Omental fat pad (tissue), 4 donors: Measurements from ENCODE around the gene CPNE8. TPM values are rescaled to one million over a fixed set of nuclear protein-coding genes. Genes with fewer than 3 reads are reported as not detected.

Source experiments
- ATAC-seq: fragments of 150-250 bp; one replicate; pipeline ENCODE4 v1.9.1; 2016; ENCODE audit warnings: mild to moderate bottlenecking, moderate library complexity; ENCODE audit not compliant: low FRiP score
- DNase-seq: peaks from one replicate; pipeline ENCODE4 v3.0.0-alpha.2; 2019; ENCODE audit warnings: low spot score
- total RNA-seq, 4 donors: library from RNA; depleted of rRNA; stranded (reverse); fragments of >200 nt; gene quantifications; one replicate each; pipeline ENCODE4 v1.1.0, GENCODE V29; 2016
- TF ChIP-seq, protein P1 (sequence below), 3 donors: fragments of 450-650 bp; IDR thresholded peaks; one replicate each; pipeline ENCODE4 v1.5.1; 2016 to 2017; ENCODE audit warnings: antibody characterized with exemption in 3 of 3, mild to moderate bottlenecking in 3 of 3, moderate library complexity in 2 of 3

CPNE8 gene
- total RNA-seq, 4 donors from 2014 or later, result 16.3 to 42.8 (median 27.3) TPM

- DNase-seq (no peak), ATAC-seq (no peak)
- TF ChIP-seq, protein P1, sequence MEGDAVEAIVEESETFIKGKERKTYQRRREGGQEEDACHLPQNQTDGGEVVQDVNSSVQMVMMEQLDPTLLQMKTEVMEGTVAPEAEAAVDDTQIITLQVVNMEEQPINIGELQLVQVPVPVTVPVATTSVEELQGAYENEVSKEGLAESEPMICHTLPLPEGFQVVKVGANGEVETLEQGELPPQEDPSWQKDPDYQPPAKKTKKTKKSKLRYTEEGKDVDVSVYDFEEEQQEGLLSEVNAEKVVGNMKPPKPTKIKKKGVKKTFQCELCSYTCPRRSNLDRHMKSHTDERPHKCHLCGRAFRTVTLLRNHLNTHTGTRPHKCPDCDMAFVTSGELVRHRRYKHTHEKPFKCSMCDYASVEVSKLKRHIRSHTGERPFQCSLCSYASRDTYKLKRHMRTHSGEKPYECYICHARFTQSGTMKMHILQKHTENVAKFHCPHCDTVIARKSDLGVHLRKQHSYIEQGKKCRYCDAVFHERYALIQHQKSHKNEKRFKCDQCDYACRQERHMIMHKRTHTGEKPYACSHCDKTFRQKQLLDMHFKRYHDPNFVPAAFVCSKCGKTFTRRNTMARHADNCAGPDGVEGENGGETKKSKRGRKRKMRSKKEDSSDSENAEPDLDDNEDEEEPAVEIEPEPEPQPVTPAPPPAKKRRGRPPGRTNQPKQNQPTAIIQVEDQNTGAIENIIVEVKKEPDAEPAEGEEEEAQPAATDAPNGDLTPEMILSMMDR (IDR thresholded peaks at IDR 0.05), result no peak
Measured at GRCh38 chr12:38720661-38721060, 184.7 kb downstream of the CPNE8 start.

DNA sequence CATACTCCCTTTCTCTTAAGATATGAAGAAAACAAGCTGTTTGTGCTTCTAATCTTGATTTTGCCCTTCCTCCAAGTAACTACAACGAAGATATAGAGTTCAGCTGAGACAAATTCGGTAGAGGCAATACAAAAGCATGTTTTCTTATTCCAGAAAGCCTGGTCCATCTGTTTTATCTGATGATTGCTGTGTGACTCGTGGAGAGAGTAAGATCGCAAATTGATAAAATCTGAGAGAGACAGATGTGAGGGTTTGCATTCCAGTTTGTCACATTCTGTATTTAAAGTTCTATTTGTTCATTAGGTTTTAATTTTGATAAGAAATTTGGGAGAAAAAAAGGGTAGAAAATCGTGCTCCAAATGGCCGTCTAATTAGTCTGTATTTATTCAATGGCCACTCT lies 192.1 kb downstream of the CPNE8 start:
- ATAC-seq (no peak), DNase-seq (no peak)
- TF ChIP-seq, protein P1 (IDR thresholded peaks at IDR 0.05), result no peak

DNA sequence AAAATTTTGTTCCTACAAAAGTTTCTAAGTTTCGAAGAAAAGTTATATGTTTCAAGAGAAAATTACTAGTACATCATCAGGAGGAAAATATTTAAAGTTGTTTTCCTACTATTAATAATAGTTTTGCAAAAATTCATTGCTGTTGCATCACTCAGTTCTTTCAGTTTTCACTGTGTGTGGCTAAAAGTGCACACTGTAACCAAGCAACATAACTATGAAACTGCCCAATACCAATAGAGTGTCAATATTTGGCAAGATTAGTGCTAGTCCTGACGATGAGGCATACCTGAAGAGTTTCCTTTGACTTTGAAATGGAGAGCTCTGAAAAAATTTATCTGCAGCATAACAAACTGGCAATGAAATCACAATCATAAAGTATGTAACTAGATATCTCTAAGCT lies 194.3 kb downstream of the CPNE8 start:
- TF ChIP-seq, protein P1 (IDR thresholded peaks at IDR 0.05), result no peak
- no peak for ATAC-seq

GRCh38 chr12:38708466-38708865 lies 196.9 kb downstream of the CPNE8 start:
- DNase-seq (no peak), ATAC-seq (no peak)
- TF ChIP-seq, protein P1 (IDR thresholded peaks at IDR 0.05), result no peak

More for the DNA sequence above, 194.3 kb downstream of the CPNE8 start:
- no peak for DNase-seq

DNA sequence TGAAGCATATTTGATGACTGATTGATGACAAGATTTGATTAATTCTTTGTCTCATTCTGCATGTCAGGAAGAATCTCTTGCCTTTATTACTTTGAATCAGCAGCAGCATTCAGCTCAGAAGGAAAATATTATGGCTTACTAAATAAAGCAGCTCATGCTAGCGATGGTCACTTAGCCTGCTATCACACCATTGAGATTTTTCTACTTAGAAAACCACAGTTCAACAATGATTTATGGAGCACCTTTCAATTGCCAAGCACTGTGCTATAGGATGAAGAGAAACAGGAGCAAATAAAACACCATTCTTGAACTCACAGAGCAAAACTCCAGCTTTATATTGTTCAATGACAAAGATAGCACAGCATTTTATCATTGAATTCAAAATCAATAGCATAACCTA lies 197.7 kb downstream of the CPNE8 start:
- TF ChIP-seq, protein P1 (IDR thresholded peaks at IDR 0.05), result no peak
- no peak for DNase-seq

DNA sequence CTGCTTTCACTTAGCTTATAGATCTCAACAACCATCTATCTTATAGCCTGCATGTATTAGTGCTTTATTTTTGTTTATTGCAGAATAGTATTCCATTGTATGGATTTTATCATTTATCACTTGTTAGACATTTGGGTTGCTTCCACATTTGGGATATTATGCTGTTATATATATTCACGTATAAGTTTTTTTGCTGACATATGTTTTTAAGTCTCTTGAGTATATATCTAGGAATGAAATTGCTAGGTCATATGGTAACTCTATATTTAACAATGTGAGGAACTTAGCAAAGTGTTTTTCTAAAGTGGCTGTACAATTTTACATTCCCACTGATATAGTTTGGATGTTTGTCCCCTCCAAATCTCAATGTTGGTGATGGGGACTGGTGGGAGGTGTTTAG lies 208.1 kb downstream of the CPNE8 start:
- ATAC-seq, result no peak
- TF ChIP-seq, protein P1 (IDR thresholded peaks at IDR 0.05), result no peak
- DNase-seq, result no peak

More for the DNA sequence above, 197.7 kb downstream of the CPNE8 start:
- no peak for ATAC-seq

GRCh38 chr12:38695057-38695456 lies 210.3 kb downstream of the CPNE8 start:
- no peak for ATAC-seq
- TF ChIP-seq, protein P1 (IDR thresholded peaks at IDR 0.05), result no peak
- DNase-seq, result no peak
